ENCODE results near the gene TULP1. TPM values are rescaled to one million over a fixed set of nuclear protein-coding genes. Genes with fewer than 3 reads are reported as not detected.
A peak's percentile ranks its signal among the peaks of the same experiment; 100 is the strongest.

Gene TULP1
- total and polyA plus RNA-seq, 11 donors, result 0.15 TPM; not detected in 10

DNA sequence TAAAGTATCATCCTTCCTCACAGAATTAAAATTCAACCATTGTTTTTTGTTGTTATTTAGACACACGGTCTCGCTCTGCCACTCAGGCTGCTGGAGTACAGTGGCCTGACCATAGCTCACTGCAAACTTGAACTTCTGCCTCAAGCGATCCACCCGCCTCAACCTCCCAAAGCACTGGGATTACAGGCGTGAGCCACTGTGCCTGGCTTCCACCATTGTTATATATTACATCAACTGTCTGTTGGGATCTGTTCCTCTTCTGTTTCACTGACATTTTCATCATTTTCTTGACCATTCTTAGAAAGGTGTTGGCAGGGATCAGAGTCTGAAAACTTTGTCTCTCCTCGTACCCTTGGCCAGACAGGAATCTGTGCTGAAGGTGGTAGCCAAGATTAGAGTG lies 21.3 kb upstream of the TULP1 start:
- H3K27me3 ChIP-seq, result peaks cover 0 to 7% (median 0%) of the 10 kb centered on the region in 9 donors
- no peak for DNase-seq
- TF ChIP-seq POLR2A (IDR thresholded peaks at IDR 0.05), result no peak
- TF ChIP-seq, protein P1, sequence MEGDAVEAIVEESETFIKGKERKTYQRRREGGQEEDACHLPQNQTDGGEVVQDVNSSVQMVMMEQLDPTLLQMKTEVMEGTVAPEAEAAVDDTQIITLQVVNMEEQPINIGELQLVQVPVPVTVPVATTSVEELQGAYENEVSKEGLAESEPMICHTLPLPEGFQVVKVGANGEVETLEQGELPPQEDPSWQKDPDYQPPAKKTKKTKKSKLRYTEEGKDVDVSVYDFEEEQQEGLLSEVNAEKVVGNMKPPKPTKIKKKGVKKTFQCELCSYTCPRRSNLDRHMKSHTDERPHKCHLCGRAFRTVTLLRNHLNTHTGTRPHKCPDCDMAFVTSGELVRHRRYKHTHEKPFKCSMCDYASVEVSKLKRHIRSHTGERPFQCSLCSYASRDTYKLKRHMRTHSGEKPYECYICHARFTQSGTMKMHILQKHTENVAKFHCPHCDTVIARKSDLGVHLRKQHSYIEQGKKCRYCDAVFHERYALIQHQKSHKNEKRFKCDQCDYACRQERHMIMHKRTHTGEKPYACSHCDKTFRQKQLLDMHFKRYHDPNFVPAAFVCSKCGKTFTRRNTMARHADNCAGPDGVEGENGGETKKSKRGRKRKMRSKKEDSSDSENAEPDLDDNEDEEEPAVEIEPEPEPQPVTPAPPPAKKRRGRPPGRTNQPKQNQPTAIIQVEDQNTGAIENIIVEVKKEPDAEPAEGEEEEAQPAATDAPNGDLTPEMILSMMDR (IDR thresholded peaks at IDR 0.05), result no peak
- ATAC-seq, result no peak
- intact Hi-C loops (cut with DNase I), result no loop called here
- H3K27ac ChIP-seq, result no peak overlapping the region
- H3K4me1 ChIP-seq, result no peaks in the 10 kb centered on the region
- 69 to 79% (median 76%) methylated on average over 6 of the region's 6 CpGs for WGBS, 4 donors
- H3K36me3 ChIP-seq, result no peaks in the 10 kb centered on the region
- no peaks in the 10 kb centered on the region for H3K9me3 ChIP-seq
- H3K4me3 ChIP-seq, result no peak overlapping the region

GRCh38 chr6:35532126-35532525 lies 19.4 kb upstream of the TULP1 start:
- no peaks in the 10 kb centered on the region for H3K36me3 ChIP-seq
- TF ChIP-seq POLR2A (IDR thresholded peaks at IDR 0.05), result no peak
- TF ChIP-seq, protein P1 (IDR thresholded peaks at IDR 0.05), result no peak
- ATAC-seq (no peak), DNase-seq (no peak)
- no peak overlapping the region for H3K4me3 ChIP-seq
- H3K27ac ChIP-seq, result no peak overlapping the region
- intact Hi-C loops (cut with DNase I), result no loop called here
- H3K4me1 ChIP-seq, result no peaks in the 10 kb centered on the region
- H3K27me3 ChIP-seq, result peaks cover 0 to 7% (median 0%) of the 10 kb centered on the region in 9 donors
- WGBS, 4 donors, result 76 to 89% (median 79%) methylated on average over 4 of the region's 4 CpGs
- no peaks in the 10 kb centered on the region for H3K9me3 ChIP-seq

DNA sequence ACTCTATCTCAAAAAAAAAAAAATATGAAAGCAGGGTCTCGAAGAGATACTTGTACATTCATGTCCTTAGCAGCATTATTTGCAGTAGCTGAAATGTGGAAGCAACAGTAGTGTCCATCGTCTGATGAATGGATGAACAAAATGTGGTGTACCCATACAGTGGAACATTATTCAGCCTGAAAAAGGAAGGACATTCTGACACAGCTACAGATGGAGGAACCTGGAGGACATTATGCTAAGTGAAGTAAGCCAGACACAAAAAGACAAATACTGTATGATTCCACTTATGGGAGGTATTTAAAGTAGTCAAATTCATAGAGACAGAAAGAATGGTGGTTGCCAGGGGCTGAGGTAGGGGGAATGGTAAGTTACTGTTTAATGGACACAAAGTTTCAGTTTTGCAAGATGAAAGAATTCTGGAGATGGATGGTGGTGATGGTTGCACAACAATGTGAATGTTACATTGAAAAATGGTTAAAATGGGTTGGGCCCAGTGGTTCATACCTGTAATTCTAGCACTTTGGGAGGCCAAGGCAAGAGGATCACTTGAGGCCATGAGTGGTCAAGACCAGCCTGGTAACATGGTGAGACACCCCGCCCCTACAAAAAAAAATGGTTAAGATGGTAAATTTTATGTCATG lies 11.8 kb upstream of the TULP1 start:
- Histone ChIP-seq H3K9me3 (no peaks in the 10 kb centered on the region), H3K27me3 (peaks cover 0 to 3% (median 0%) of the 10 kb centered on the region in 9 donors), H3K4me1 (peaks cover 0 to 12% (median 0%) of the 10 kb centered on the region in 12 donors), H3K27ac (no peak overlapping the region), H3K36me3 (no peaks in the 10 kb centered on the region), H3K4me3 (no peak overlapping the region)
- TF ChIP-seq, protein P1 (IDR thresholded peaks at IDR 0.05), result no peak
- TF ChIP-seq POLR2A (IDR thresholded peaks at IDR 0.05), result no peak
- DNase-seq (no peak), ATAC-seq (no peak)
- 86 to 92% (median 90%) methylated on average over 3 of the region's 3 CpGs for WGBS, 4 donors
- intact Hi-C loops (cut with DNase I), result loop anchor here in 8 of 10 donors (5.0 to 10.0 kb wide), 5 partner anchors 48 to 233 kb away; partner anchors contain the start of gene ARMC12 (in 1 of the 8)

DNA sequence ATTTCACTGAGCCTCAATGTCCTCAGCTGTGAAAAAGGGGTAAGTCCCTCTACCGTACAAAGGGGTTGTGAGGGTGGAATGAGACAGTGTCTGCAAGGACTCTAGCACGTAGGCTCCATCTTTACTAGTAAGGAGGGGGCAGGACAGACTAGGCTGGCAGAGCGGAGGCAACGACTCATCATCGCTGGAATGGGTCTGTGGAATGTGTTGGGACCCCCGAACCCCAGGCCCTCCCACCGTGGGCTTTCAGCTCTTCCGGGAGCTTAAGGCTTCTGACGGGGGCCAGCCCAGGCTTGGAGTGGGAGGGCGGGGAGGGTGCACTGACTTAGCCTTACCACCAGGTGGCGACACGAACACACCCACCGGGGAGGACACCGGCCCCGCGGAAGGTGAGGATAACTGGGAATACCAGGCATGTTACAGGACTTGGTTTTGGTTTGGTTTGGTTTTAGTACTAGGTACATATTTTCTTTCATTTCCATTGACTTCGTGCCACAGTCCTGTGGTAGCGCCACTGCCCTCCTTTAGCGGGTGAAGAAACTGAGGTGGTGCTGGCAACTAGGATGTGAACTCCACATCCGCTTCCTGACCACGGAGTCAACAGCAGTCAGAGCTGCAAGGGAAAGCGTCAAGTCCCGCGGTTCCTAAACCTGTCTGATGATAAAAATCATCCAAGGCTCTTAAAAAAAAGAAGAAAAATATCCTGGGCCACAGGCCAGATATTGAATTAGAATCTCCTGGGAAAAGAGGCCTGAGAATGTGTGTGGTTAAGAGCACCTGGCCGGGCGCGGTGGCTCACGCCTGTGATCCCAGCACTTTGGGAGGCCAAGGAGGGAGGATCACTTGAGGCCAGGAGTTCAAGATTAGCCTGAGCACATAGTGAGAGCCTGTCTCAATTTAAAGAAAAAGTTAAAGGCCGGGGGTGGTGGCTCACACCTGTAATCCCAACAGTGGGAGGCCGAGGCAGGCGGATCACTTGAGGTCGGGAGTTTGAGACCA lies 10.3 kb upstream of the TULP1 start:
- no peak for TF ChIP-seq POLR2A (IDR thresholded peaks at IDR 0.05)
- TF ChIP-seq, protein P1 (IDR thresholded peaks at IDR 0.05), result peak; percentile 92 to 100 (median 97)
- DNase-seq (peak; percentile 54 to 84 (median 73)), ATAC-seq (peak; percentile 73 to 95 (median 92))
- no peaks in the 10 kb centered on the region for H3K9me3 ChIP-seq
- H3K36me3 ChIP-seq, result no peaks in the 10 kb centered on the region
- H3K4me3 ChIP-seq, result peak overlapping the region in 9 of 12 donors; percentile 10 to 45 (median 28)
- H3K27ac ChIP-seq, result no peak overlapping the region
- H3K27me3 ChIP-seq, result peaks cover 0 to 3% (median 0%) of the 10 kb centered on the region in 9 donors
- WGBS, 4 donors, result 30 to 35% (median 34%) methylated on average over 31 to 32 of the region's 32 CpGs
- H3K4me1 ChIP-seq, result peaks cover 0 to 12% (median 0%) of the 10 kb centered on the region in 12 donors
- intact Hi-C loops (cut with DNase I), result loop anchor here (1.0 to 10.0 kb wide), 9 partner anchors 49 to 234 kb away; partner anchors contain the start of gene ARMC12 (in 9 of the 10)
